Ecto neural progenitor cell (in vitro differentiated cells): ENCODE measurements around the gene HOOK2.
"Not testable (repeated sequence)": the region's sequence is repeated elsewhere in the genome, so short reads cannot be mapped to it uniquely, and the experiment has no call there.

Experiments
- DNase-seq: peaks from one replicate; pipeline ENCODE4 v3.0.0-alpha.2; 2018; ENCODE audit warnings: low spot score

The HOOK2 gene, protein sequence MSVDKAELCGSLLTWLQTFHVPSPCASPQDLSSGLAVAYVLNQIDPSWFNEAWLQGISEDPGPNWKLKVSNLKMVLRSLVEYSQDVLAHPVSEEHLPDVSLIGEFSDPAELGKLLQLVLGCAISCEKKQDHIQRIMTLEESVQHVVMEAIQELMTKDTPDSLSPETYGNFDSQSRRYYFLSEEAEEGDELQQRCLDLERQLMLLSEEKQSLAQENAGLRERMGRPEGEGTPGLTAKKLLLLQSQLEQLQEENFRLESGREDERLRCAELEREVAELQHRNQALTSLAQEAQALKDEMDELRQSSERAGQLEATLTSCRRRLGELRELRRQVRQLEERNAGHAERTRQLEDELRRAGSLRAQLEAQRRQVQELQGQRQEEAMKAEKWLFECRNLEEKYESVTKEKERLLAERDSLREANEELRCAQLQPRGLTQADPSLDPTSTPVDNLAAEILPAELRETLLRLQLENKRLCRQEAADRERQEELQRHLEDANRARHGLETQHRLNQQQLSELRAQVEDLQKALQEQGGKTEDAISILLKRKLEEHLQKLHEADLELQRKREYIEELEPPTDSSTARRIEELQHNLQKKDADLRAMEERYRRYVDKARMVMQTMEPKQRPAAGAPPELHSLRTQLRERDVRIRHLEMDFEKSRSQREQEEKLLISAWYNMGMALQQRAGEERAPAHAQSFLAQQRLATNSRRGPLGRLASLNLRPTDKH

DNA sequence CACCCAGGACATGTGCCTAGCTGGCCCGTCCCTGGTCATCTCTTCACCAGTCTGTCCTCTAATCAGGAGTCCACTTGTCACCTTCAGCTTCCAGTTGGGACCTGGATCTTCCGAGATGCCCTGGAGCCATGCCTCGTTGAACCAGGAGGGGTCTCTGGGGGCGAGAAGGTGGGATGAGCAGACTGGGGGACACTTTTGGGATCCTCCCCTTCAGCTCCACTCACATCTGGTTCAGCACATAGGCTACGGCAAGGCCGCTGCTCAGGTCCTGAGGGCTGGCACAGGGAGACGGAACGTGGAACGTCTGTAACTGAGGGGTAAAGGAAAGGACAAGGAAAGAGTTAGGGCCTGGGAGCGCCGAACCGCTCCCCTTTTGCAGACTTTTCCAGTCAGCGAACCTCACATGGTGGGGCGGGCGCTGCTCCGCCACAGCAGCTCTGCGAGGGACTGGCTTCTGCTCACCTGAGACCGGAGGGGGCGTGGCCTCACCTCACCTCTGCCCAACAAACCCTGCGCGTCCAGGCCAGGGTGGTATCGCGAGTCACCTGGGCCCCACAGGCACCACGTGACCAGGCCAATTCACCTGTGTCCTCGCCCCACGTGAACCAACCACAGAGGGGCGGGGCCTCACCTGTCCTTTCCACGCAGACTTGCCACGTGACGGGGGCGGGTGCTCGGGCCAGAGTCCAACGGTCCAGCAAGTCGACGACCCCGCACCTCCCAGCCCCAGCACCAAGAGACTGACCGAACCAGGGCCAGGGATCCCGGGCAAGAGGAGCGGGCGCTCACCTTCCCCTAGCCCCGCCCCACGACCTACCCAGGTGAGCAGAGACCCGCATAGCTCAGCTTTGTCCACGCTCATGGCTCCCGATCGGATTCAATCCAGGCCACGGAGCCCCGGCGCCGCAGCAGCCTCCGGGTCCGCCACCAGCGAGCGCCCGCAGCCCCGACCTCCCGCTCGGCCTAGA, at the start of gene HOOK2:
Gene HOOK2, minus strand, starts transcription at position 965 of the 968 bp plus-strand sequence. Its CDS starts 103 bp downstream, at position 862.
- peak; percentile 73 for DNase-seq

GRCh38 chr19:12821761-12822160, 46.4 kb upstream of the HOOK2 start:
- DNase-seq: no peak

- DNase-seq: not testable (repeated sequence)
Observed at GRCh38 chr19:12817810-12818209, 42.5 kb upstream of the HOOK2 start.

- DNase-seq: not testable (repeated sequence)
Observed at GRCh38 chr19:12817188-12817587, 41.8 kb upstream of the HOOK2 start.

DNA sequence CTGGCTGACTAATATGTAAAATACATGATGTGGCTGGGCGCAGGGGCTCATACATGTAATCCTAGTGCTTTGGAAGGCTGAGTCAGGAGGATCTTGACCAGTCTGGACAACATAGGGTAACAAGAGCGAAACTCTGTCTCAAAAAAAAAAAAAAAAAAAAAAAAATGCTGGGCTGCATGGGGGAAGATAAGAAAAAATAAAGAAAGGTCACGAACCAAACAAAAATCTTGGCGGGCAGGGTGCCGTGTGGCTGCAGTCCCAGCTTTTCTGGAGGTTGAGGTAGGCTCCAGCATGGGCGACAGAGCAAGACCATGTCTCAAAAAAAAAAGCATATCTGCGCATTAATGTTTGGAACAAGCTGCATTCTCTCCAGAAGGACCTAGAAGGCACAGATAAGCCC, 39.7 kb upstream of the HOOK2 start:
- no peak for DNase-seq

DNA sequence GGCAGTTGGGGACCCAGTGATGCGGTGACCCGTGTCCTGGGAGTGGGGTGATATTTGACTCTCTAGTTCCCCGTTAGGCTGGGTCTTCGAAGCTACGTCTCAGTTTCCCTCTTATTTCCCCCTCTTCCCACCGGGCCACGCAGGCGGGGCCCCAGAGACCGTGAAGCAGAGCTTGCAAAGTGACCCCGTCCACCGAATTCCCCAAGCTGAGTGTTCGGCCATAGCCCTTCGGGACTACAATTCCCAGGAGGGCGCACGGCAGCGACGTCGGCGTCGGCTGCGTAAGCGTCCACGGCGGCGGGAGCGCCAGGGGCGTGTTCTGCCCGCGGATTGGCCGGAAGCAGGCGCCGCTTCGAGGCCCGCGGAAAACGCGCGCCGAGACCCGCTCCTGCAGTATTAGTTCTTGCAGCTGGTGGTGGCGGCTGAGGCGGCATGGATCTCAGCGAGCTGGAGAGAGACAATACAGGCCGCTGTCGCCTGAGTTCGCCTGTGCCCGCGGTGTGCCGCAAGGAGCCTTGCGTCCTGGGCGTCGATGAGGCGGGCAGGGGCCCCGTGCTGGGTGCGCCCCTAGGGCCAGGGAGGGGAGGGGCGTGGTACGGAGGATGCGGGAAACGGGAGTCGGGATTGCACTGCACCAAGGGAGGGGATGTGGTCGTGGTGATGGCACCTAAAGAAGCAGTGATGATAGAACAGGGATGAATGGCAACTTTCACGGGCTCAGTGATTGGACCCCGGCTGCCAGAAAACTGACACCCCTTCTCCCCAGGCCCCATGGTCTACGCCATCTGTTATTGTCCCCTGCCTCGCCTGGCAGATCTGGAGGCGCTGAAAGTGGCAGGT, 31.1 kb upstream of the HOOK2 start, which contains the start of gene RNASEH2A:
Gene RNASEH2A, plus strand, starts transcription at position 343 of the 840 bp plus-strand sequence. Its CDS starts 90 bp downstream, at position 433.
- DNase-seq: peak; percentile 94

DNA sequence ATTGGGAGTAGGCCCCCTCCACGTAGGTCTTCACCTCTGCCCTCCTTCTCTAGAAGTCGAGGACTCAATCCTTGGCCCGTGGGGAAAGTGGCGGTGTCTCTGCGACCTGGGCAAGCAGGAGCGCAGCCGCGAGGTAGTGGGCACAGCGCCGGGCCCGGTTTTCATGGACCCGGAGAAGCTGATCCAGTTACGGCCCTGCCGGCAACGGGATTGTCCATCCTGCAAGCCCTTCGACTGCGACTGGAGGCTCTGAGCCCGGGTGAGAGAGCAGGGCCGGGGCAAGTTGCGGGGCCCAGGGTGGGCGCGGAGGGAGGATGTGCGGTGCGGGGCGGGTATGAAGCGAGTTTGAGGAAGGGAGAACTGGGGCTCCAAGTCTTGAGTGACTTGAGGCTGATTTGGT, 28.7 kb upstream of the HOOK2 start:
- no peak for DNase-seq

- DNase-seq: no peak
Observed at GRCh38 chr19:12802267-12803106, 27.1 kb upstream of the HOOK2 start.

DNA sequence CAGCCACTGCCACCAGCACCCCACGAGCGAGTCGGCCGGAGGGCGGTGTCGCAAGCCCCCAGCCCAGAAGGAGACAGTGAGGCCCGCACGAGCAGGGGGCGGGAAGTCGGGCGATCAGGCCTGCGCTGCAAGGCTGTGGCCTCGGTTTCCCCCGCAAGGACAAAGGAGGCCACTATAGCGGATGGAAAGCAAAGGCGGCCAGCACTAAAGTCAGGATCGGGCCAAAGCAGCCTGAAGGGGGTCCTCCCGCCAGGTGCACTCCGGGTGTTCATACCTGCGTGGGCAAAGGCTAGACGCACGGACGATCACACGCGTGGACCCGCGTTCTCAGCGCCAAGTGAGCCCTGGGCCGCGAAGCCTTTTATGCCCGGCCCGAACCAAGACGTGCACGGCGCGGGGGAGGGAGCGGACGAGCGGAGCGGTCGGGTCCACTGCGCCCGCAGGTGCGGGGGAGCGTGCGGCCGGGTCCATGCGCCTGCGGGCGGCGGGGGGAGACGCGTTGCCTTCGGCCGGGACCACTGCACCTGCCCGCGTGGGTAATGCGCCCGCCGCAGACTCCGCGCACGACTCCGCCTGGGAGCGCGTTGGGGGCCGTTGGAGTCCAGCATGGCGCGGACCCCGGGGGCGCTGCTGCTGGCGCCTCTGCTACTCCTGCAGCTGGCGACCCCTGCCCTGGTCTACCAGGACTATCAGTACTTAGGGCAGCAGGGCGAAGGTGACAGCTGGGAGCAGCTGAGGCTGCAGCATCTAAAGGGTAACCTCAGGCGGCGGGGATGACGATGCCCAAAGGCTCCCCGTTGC, 26.3 kb upstream of the HOOK2 start, which contains the start of the genes PRDX2 and THSD8:
Gene PRDX2, minus strand, starts transcription at position 335 of the 801 bp plus-strand sequence. CDS start 539 bp downstream, outside the sequence.
Gene THSD8, plus strand, starts transcription at position 604 of the 801 bp plus-strand sequence. Its CDS starts 3 bp downstream, at position 607.
- DNase-seq: peak; percentile 90

- peak; percentile 65 for DNase-seq
Observed at GRCh38 chr19:12800923-12801465, 25.6 kb upstream of the HOOK2 start.

DNA sequence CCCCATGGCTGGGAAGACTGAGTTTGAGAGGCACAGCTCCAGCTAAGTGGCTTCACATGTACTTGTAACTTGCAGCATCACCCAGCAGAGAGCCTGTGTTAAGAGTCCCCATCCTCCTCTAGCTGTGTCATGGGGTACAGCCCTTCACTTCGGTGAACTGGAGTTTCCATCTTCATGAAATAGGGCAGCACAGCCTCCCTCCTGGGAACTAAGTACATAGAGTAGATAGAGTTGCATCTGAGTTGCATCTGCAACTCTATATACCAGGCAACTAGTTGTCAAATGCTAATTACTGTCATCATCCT, 25.1 kb upstream of the HOOK2 start:
- no peak for DNase-seq

- no peak for DNase-seq
Observed at GRCh38 chr19:12799742-12800465, 24.6 kb upstream of the HOOK2 start.

DNA sequence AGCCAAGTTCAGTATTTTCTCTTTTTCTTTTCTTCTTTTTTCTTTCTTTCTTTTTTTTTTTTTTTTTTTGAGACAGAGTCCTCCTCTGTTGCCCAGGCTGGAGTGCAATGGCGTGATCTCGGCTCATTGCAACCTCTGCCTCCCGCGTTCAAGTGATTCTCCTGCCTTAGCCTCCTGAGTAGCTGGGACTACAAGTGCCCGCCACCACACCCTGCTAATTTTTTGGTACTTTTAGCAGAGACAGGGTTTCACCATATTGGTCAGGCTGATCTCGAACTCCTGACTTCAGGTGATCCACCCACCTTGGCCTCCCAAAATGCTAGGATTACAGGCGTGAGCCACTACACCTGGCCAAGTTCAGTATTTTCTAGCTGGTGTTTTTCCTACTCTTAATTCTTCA, 22.3 kb upstream of the HOOK2 start:
- DNase-seq: not testable (repeated sequence)

DNA sequence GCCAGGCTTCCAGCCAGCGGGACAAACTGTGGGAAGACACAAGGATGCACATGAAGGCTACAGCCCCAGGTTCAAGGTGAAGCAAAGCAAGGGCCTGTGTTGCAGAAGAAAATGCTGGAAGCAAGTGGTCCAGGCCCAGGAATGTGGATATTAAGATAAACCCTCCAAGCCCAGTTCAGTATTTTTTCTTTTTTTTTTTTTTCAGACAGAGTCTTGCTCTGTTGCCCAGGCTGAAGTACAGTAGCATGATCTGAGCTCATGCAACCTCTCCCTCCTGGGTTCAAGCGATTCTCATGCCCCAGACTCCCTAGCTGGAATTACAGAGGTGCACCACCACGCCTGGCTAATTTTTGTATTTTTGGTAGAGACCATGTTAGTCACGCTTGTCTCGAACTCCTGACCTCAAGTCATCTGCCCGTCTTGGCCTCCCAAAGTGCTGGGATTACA, 21.8 kb upstream of the HOOK2 start:
- DNase-seq: no peak

- peak; percentile 87 for DNase-seq
Observed at GRCh38 chr19:12796146-12797071, 21.1 kb upstream of the HOOK2 start.

DNA sequence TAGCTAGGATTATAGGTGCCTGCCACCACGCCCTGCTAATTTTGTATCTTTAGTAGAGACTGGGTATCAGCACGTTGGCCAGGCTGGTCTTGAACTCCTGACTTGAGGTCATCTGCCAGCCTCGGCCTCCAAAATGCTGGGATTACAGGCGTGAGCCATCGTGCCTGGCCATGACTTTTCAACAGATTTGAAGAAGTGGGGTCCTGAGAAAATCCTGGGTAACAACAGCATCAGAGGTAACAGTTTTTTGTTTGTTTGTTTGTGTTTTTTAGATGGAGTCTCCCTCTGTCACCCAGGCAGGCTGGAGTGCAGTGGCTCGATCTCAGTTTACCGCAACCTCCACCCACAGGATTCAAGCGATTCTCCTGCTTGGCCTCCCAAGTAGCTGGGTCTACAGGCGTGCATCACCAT, 19.6 kb upstream of the HOOK2 start:
- no peak for DNase-seq
